Measurements from ENCODE around the gene ZBED6. TPM values are rescaled to one million over a fixed set of nuclear protein-coding genes. Genes with fewer than 3 reads are reported as not detected.

ZBED6 gene
- total and polyA plus RNA-seq, 4 donors, result 2.4 to 14.1 (median 3.9) TPM

DNA sequence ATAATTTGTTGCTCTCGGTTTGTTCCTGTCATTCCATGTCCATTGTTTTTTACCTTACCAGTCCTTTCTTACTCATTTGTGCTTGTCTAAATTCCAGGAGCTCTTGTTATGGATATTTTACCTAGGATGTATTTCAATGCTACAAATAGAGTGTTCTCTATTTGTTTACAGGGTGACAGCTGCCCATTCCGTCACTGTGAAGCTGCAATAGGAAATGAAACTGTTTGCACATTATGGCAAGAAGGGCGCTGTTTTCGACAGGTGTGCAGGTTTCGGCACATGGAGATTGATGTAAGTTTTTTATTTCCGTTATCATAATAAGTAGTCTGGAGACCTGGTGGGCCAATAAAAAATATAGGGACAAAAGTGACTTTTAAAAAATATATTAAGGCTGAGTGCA lies 23.0 kb downstream of the ZBED6 start:
- Histone ChIP-seq H3K36me3 (ENCODE audit: control insufficient read depth in 4 of 4, insufficient read depth in 3 of 4, low read depth in 1 of 4, low read length in 3 of 4) (peaks cover 24 to 61% (median 55%) of the 10 kb centered on the region in 4 donors), H3K9ac (ENCODE audit: low read depth in 1 of 2, low read length in 2 of 2) (no peak overlapping the region), H3K9me3 (ENCODE audit: control insufficient read depth in 4 of 4, low read length in 3 of 4) (no peaks in the 10 kb centered on the region), H3K4me3 (ENCODE audit: low read depth in 1 of 3, low read length in 3 of 3) (no peak overlapping the region), H3K4me1 (ENCODE audit: control insufficient read depth in 4 of 4, insufficient read depth in 4 of 4, low read length in 3 of 4) (no peaks in the 10 kb centered on the region), H3K27ac (ENCODE audit: low read depth in 1 of 2, low read length in 2 of 2) (no peak overlapping the region), H3K27me3 (ENCODE audit: control insufficient read depth in 4 of 4, insufficient read depth in 4 of 4, low read length in 3 of 4) (no peaks in the 10 kb centered on the region)
- no peak for DNase-seq (ENCODE audit: low spot score)
- TF ChIP-seq HNF4G (IDR thresholded peaks at IDR 0.05), result no peak
- TF ChIP-seq, protein P1, sequence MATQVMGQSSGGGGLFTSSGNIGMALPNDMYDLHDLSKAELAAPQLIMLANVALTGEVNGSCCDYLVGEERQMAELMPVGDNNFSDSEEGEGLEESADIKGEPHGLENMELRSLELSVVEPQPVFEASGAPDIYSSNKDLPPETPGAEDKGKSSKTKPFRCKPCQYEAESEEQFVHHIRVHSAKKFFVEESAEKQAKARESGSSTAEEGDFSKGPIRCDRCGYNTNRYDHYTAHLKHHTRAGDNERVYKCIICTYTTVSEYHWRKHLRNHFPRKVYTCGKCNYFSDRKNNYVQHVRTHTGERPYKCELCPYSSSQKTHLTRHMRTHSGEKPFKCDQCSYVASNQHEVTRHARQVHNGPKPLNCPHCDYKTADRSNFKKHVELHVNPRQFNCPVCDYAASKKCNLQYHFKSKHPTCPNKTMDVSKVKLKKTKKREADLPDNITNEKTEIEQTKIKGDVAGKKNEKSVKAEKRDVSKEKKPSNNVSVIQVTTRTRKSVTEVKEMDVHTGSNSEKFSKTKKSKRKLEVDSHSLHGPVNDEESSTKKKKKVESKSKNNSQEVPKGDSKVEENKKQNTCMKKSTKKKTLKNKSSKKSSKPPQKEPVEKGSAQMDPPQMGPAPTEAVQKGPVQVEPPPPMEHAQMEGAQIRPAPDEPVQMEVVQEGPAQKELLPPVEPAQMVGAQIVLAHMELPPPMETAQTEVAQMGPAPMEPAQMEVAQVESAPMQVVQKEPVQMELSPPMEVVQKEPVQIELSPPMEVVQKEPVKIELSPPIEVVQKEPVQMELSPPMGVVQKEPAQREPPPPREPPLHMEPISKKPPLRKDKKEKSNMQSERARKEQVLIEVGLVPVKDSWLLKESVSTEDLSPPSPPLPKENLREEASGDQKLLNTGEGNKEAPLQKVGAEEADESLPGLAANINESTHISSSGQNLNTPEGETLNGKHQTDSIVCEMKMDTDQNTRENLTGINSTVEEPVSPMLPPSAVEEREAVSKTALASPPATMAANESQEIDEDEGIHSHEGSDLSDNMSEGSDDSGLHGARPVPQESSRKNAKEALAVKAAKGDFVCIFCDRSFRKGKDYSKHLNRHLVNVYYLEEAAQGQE (IDR thresholded peaks at IDR 0.05), result no peak
- no peak for TF ChIP-seq RXRA (IDR thresholded peaks at IDR 0.05)
- TF ChIP-seq RAD21 (IDR thresholded peaks at IDR 0.05), result no peak
- TF ChIP-seq, protein P2, sequence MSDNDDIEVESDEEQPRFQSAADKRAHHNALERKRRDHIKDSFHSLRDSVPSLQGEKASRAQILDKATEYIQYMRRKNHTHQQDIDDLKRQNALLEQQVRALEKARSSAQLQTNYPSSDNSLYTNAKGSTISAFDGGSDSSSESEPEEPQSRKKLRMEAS (IDR thresholded peaks at IDR 0.05), result no peak
- TF ChIP-seq FOXA2 (IDR thresholded peaks at IDR 0.05), result no peak
- no peak for TF ChIP-seq SP1 (IDR thresholded peaks at IDR 0.05)
- TF ChIP-seq, protein P3, sequence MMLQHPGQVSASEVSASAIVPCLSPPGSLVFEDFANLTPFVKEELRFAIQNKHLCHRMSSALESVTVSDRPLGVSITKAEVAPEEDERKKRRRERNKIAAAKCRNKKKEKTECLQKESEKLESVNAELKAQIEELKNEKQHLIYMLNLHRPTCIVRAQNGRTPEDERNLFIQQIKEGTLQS (IDR thresholded peaks at IDR 0.05), result no peak
- TF ChIP-seq NR2F2 (IDR thresholded peaks at IDR 0.05), result no peak
- TF ChIP-seq YY1 (IDR thresholded peaks at IDR 0.05), result no peak
- TF ChIP-seq TAF1 (conservative IDR thresholded peaks at IDR 0.05), result no peak
- TF ChIP-seq, protein P4, sequence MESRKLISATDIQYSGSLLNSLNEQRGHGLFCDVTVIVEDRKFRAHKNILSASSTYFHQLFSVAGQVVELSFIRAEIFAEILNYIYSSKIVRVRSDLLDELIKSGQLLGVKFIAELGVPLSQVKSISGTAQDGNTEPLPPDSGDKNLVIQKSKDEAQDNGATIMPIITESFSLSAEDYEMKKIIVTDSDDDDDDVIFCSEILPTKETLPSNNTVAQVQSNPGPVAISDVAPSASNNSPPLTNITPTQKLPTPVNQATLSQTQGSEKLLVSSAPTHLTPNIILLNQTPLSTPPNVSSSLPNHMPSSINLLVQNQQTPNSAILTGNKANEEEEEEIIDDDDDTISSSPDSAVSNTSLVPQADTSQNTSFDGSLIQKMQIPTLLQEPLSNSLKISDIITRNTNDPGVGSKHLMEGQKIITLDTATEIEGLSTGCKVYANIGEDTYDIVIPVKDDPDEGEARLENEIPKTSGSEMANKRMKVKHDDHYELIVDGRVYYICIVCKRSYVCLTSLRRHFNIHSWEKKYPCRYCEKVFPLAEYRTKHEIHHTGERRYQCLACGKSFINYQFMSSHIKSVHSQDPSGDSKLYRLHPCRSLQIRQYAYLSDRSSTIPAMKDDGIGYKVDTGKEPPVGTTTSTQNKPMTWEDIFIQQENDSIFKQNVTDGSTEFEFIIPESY (IDR thresholded peaks at IDR 0.05), result no peak
- no peak for TF ChIP-seq GABPA (IDR thresholded peaks at IDR 0.05 in 1 of 2, conservative IDR thresholded peaks at IDR 0.05 in 1 of 2)
- TF ChIP-seq JUND (IDR thresholded peaks at IDR 0.05), result no peak
- no peak for TF ChIP-seq FOXA1 (IDR thresholded peaks at IDR 0.05)
- WGBS, result 97% methylated on average over 6 of the region's 6 CpGs

DNA sequence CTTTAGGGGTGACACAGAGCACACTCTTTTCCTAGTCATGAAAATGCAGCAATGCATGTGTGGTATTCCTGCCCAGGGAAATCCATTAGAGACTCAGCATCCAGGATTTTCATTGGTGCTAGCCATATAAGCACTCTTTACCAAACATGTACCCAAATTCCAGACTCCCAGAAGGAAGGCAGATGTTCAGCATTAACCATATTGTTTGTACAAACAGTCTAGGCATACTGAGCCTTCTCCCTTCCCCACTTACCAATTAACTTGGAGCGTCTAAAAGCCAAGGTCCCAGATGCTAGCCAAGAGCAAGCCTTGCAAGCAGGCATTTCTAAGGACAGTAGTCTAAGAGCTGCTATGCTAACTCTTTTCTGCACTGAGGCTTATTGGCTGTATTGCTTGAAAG lies 27.9 kb downstream of the ZBED6 start:
- Histone ChIP-seq H3K9ac (ENCODE audit: low read depth in 1 of 2, low read length in 2 of 2) (no peak overlapping the region), H3K27ac (ENCODE audit: low read depth in 1 of 2, low read length in 2 of 2) (no peak overlapping the region), H3K27me3 (ENCODE audit: control insufficient read depth in 4 of 4, insufficient read depth in 4 of 4, low read length in 3 of 4) (no peaks in the 10 kb centered on the region), H3K36me3 (ENCODE audit: control insufficient read depth in 4 of 4, insufficient read depth in 3 of 4, low read depth in 1 of 4, low read length in 3 of 4) (peaks cover 16 to 66% (median 53%) of the 10 kb centered on the region in 4 donors), H3K4me3 (ENCODE audit: low read depth in 1 of 3, low read length in 3 of 3) (no peak overlapping the region), H3K4me1 (ENCODE audit: control insufficient read depth in 4 of 4, insufficient read depth in 4 of 4, low read length in 3 of 4) (no peaks in the 10 kb centered on the region), H3K9me3 (ENCODE audit: control insufficient read depth in 4 of 4, low read length in 3 of 4) (no peaks in the 10 kb centered on the region)
- no peak for TF ChIP-seq EGR1 (IDR thresholded peaks at IDR 0.05; ENCODE audit: low read depth in 2 of 2)
- no peak for TF ChIP-seq NR2F2 (IDR thresholded peaks at IDR 0.05)
- no peak for TF ChIP-seq SP1 (IDR thresholded peaks at IDR 0.05)
- TF ChIP-seq FOXA1 (IDR thresholded peaks at IDR 0.05), result no peak
- TF ChIP-seq HNF4G (IDR thresholded peaks at IDR 0.05), result no peak
- TF ChIP-seq RAD21 (IDR thresholded peaks at IDR 0.05), result no peak
- DNase-seq (ENCODE audit: low spot score), result no peak
- 98% methylated on average over 1 of the region's 1 CpG for WGBS
